ENCODE data around the gene SRGAP3.

Gene SRGAP3

GRCh38 chr3:9137676-9138075 is 111.8 kb downstream of the SRGAP3 start:
- DNase-seq: peak; percentile 3

DNA sequence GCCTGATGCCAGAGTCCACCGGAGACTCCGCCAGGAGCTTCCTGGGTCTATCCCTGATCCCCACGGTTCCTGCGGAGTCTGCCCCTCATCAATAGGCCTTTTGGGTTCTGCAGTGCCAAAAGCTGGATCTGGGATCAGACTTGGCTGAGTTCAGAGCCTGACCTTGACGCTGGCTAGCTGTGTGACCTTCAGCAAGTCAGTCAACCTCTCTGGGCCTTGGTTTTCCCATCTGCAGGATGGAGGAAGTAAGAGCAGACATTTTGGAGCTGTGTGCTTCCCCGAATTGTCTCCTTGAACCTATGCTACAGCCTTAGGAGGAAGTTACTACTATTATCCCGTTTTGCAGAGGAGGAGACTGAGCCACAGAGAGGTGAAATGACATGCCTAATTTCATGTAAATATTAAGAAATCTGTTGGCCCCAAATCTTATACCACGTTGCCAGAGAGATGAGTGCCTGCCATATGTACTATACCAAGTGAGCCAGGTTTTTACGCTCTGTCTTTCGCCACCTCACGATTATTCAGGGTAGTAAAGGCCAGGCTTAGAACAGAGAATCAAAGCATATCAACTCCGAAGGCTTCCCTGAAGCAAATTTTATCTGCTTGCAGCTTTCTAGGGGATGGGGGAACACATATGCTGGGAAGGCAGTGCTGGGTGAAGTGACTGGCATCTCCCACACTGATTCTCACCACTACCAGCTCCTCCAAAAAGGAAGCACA is 112.5 kb downstream of the SRGAP3 start:
- DNase-seq: no peak

GRCh38 chr3:9135930-9136525 is 113.4 kb downstream of the SRGAP3 start:
- no peak for DNase-seq

GRCh38 chr3:9135526-9135925 is 113.9 kb downstream of the SRGAP3 start:
- DNase-seq: no peak

GRCh38 chr3:9133656-9134055 is 115.8 kb downstream of the SRGAP3 start:
- no peak for DNase-seq

- DNase-seq: no peak
Measured at GRCh38 chr3:9130345-9131305, 118.8 kb downstream of the SRGAP3 start.

- no peak for DNase-seq
Measured at GRCh38 chr3:9129365-9129764, 120.1 kb downstream of the SRGAP3 start.

DNA sequence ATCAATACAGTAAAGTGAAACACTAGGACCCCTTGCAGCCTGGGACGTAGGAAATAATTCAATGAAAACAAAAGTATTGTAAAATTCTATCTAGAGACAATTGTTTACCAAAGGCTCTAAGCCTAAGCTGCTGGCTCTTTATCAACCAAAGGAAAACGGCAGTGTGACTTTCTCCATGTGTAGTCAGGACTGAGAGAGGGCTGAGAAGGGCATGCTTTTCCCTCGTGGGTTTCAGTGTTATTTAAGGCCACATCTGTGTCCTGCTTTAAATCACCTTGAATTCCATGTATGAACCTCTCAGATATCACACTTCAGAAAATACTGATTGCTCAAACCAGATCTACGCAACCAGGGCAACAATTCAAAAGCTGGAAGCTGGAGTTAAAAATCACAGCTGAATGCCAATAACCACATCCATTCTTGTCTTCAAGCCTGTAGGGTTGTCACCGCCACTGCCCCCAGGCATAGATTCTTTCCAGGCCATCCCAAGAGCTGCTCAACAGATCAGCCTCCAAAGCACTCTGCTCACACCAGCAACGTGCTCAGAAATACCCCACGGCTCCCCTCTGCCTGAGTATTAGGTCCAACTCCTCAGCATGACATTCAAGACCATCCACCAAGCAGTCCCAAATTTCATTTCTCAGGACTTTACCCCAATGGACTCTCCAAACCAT is 124.0 kb downstream of the SRGAP3 start:
- no peak for DNase-seq

DNA sequence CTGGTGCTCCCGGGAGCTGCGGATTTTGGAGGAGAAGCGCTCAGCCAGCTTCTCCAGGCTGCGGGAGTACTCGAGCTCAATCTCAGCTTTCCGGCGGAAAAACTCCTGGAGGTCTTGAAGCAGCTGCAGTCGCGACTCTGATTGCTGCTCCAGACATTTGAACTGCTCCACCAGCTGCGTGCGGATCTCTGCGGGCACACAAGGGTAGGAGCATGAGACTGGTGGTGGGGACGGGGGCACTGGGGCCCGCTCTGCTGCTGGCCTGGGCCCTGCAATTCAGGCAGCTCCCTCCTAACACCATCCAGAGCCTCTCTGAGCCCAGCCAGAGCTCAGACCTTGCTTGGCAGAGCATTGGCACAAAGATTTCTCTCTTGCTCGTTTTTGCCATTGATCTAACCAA is 124.7 kb downstream of the SRGAP3 start:
- DNase-seq: no peak

GRCh38 chr3:9123840-9124239 is 125.6 kb downstream of the SRGAP3 start:
- DNase-seq: no peak

DNA sequence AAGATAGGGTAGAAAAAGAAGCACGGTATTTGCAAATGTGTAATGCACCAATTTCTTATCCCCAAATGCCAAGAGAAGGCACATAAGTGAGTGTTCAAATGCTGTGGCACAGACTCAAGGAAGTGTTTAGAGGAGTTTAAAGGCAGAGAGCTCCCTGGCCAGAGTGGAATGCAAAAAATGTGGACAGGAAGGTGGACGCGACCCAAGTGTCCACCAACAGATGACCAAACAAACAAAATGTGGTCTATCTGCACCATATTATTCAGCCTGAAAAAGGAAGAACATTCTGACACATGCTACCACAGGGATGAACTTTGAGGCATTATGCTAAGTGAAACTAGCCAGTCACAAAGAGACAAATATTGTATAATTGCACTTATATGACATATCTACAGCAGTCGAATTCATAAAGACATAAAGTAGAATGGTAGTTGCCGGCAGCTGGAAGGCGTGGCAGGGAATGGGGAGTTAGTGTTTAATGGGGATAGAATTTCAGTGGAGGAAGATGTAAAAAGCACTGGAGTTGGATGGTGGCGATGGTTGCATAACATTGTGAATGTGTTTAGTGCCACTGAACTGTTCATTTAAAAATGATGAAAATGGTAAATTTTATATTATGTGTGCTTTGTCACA is 126.6 kb downstream of the SRGAP3 start:
- DNase-seq: no peak

DNA sequence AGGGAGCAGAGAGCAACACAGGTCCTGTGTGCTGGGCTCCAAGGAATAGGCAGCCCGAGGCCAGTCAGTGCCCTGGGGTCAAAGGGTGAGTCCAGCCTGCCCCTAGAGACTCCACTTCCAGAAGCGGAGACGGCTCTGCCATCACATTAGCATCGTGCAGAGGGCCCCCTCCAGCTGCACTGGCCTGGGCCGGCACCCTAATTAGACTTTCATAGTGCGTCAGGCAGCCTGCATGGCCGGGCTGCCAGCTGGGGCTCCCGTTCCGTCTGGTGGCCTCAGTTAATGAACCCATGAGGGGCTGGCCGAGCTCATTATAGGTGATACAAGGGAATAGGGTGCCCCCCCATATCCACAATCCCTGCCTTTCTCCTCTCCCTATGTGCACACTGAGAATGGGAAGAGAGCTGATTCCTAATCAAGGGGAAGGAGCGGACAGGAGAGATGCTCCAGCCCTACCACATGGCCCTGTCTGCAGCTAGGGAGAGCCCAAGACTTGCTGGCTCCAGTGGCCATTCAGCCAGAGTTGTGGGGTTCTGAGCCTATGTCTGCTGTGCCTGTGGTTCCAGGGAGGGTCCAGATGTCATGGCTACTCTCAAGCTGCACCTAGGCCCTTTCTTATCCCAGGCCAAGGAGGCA is 128.0 kb downstream of the SRGAP3 start:
- no peak for DNase-seq

DNA sequence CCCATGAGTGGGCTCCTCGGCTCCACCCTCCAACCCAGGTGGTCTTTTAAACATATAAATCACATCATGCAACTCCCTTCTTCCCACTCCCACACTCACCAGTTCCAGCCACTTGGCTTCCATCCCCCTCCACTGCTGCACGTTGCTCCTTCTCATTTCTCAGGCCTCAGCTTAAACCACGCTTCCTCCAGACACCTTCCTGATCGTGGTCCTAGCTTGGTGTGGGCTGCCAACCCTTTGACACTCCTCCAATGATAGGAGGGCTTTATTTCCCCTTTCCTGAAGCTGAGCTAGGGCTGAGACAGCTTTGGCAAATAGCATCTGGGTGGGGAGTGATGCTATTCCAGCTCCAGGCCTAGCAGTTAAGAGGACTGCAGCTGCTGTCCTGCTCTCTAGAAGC is 130.1 kb downstream of the SRGAP3 start:
- DNase-seq: no peak

- no peak for DNase-seq
Measured at GRCh38 chr3:9118222-9118621, 131.2 kb downstream of the SRGAP3 start.

- DNase-seq: no peak
Measured at GRCh38 chr3:9117220-9117619, 132.2 kb downstream of the SRGAP3 start.

GRCh38 chr3:9116336-9116735 is 133.1 kb downstream of the SRGAP3 start:
- no peak for DNase-seq

DNA sequence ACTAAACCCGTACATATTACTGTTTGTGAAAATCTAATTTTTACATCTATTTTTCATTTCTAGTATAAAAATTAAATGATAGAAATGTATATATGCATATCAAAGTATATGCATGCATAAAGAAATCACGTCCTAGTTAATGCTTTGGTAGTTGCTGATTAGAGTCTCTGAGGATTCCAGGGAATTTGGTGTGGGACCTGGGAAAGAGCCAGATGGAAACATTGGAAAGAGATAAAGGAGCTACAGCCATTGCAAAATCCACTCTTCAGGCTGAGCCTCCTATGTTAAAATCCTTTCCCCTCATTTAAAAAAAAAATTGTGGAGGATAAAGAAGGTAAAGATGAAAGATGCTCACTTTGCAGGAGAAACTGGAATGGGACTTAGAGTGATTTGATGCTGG is 134.1 kb downstream of the SRGAP3 start:
- DNase-seq: no peak

DNA sequence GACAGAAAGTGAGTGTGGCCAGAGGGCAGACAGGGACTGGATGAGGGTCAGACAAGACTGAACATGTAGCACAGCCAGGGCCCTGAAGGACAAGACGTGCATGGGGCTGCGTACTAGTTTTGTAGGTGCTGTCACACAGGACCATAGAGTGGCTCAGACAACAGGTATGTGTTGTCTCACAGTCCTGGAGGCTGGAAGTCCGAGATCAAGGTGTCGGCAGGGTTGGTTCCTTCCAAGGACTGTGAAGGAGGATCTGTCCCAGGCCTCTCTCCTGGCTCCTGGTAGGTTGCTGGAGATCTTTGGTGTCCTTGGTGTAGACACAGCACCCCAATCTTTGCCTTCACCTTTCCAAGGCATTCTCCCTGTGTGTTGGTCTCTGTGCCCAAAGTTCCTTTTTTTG is 136.4 kb downstream of the SRGAP3 start:
- DNase-seq: no peak

GRCh38 chr3:9111866-9112265 is 137.6 kb downstream of the SRGAP3 start:
- DNase-seq: no peak

- DNase-seq: no peak
Measured at GRCh38 chr3:9111417-9111816, 138.0 kb downstream of the SRGAP3 start.

GRCh38 chr3:9110802-9111201 is 138.6 kb downstream of the SRGAP3 start:
- no peak for DNase-seq

- DNase-seq: no peak
Measured at GRCh38 chr3:9110316-9110715, 139.1 kb downstream of the SRGAP3 start.
